DMS114 treated with DMSO at 0.1 percent for 48 hours (cell line): ENCODE results near the gene ZNF385D.

Experiments
- DNase-seq: peaks from one replicate; lab custom pipeline; 2025; ENCODE audit not compliant: unreplicated experiment; lab: John Stamatoyannopoulos, UW

ZNF385D gene, protein sequence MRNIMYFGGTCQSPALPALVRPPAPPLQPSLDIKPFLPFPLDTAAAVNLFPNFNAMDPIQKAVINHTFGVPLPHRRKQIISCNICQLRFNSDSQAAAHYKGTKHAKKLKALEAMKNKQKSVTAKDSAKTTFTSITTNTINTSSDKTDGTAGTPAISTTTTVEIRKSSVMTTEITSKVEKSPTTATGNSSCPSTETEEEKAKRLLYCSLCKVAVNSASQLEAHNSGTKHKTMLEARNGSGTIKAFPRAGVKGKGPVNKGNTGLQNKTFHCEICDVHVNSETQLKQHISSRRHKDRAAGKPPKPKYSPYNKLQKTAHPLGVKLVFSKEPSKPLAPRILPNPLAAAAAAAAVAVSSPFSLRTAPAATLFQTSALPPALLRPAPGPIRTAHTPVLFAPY

DNA sequence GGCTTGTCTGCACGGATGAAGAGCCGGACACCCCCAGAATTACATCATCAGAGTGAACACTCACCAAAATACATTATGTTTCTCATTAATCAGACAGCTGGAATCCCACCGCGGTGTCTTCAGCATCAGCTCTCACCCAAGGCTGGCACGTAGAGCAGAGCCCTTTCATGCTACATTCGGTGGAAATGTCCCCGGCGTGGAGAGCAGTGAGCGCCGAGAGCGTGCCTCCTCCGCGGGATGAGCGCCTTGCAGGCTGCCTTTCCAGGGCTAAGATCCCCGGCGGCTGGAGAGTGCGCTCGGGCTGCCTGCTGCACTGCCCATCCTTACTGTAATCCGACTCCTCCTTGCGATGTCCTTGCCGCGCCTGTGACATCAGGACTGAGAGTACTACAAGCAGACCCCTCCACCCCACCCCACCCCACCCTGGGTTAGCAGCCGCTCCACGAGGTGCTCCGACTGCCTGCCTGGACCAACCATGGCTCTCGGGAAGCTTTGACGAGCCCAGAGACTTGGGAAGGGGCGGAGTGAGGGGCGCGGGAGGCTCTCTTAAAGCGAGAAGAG, at the start of gene ZNF385D:
TSS of gene ZNF385D (minus strand) at position 380 of the 561 bp plus-strand sequence. CDS start at position 86, 294 bp downstream.
- DNase-seq = no peak

DNA sequence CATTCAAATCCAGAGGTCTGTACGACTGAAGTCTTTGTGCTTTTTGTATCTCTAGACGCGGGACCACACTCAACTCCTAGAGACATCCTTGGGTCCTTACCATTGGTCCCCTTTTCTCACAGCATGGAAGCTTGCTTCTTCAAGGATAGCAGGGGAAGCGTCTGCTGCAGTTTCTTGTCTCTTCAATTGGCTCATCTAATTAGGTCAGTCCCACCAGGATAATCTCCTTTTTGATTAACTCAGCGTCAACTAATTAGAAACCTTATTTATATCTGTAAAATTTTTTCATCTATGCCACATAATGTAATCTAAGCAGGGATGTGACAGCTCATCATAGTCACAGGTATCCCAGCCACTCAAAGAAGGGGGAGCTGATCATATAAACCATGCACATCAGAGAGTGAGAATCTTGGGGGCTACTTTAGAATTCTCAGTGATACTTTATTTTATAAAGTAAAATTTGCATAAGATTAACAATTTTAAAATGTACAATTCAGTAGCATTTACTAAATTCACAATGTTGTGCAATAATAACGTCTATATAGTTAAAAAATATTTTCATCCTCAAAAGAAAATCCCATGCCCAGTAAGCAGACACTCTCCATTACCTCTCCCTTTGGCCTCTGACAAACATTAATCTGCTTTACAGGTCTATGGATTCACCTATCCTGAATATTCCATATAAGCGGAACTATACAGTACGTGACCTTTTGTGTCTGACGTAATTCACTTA, 47.5 kb upstream of the ZNF385D start:
- DNase-seq = no peak

DNA sequence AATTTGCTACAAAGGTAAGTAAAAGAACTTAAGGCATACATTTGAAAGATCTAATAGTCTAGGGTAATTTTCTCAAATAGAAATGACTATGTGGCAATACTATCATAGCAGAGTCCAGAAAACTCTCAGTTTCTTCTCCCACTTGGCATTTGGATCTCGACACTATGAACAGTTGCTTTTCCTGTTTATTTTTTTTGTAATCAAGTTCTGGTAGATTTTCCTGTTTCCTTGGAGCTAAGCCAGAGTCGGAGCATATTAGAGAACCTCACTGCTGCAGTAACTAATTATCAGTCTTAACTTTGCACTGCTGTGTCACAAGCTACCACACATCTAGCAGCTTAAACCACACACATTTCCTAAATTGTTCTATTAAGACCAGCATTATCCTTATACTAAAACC, 44.9 kb upstream of the ZNF385D start:
- no peak for DNase-seq

DNA sequence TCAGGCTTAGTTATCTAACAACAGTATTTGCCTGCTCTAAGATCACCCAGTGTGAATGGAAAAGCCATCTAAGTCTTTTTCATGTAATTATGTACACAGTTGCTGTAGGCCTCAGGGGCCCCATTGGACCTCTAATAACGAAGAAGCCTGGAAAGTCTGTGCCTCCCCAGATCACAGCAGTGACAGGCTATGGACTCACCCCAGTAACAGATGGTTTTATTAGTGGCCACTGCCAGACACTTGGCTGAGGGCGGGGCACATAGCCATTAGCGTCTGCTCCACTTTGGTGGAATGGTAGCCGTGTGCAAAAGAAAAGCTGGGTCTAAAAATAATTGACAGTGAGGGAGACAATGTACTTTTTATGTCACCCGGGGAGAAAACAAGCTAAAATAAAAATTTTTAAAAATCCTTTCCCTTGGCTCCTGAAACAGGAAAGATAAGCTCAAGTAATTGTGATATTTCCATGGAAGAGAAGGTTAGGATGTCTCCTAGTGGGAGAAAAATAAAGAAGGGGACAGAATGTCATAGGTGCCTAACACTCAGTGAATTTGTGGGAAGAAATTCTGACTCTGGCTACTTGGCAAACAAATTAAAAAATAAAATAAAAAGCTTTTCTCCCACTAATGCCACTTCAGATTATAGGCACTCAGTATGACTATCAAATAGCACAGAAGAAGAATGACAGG, 44.3 kb upstream of the ZNF385D start:
- no peak for DNase-seq

DNA sequence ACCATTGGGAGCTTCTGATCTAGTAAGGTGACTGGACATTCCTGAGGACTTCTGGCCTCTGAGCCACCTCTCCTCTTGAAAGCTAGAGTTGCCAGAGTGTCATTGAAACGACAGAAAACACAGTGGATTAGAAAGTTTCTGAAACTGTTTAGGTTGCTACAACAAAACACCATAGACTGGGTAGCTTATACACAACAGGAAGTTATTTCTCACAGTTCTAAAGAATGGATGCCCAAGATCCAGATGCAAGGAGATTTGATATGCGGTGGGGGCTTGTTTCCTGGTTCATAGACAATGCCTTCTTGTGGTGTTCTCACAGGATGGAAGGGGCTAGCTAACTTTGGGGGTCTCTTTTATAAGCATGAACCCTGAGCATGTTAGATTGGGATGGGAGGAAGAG, 43.3 kb upstream of the ZNF385D start:
- no peak for DNase-seq

DNA sequence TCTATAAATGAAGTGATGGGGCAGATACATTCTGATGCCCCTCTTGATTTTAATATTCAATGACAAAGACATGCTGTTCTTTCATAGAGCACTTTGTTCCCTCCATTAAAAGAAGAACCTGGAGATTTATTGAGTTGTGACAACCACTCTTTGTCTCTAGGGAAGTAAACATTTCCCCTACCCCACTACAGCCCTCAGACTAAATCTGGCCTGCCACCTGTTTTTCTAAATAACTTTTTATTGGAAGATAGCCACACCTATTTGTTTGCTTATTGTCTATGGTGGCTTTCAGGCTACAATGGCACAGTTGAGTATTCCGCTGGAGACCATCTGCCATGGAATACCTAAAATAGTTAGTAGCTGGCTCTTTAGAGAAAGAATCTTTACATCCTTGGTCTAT, 41.2 kb upstream of the ZNF385D start:
- DNase-seq = no peak

DNA sequence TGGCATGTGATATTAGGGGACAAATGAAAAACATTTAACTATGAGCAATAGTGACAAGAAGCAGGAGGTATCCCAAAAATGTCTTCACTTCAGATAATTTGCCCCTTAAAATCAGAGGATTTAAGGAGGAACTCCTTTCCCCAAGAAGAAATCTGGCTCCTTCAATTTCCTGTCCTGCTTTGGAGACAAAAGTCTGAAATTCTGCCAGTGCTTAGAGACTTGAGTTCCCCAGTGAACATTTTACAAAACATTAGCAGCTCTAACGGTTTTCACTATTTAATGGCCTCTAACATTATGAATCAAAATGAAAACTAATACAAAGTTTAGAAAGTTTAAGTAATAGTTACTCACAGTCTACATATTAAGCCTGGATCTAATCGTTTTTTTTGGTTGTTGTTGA, 40.3 kb upstream of the ZNF385D start:
- no peak for DNase-seq

DNA sequence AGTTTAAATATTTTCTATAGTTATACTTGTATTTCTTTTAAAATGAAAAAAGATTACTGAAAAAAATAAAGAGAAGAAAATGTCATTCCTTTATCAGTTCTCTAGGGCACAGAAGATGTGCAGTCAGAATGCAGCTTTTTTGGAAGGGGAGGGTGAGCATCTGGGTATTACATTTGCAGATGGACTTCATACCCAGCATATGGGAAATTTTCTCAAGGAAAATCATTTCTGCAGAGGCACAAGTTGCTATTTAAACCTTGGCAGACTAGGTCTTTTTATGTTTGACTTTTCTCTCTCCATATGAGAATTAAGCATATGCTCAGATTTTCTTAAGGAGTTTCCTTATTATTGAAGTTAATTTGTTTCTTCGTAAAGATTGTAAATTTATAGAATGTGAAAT, 39.5 kb upstream of the ZNF385D start:
- DNase-seq = no peak

DNA sequence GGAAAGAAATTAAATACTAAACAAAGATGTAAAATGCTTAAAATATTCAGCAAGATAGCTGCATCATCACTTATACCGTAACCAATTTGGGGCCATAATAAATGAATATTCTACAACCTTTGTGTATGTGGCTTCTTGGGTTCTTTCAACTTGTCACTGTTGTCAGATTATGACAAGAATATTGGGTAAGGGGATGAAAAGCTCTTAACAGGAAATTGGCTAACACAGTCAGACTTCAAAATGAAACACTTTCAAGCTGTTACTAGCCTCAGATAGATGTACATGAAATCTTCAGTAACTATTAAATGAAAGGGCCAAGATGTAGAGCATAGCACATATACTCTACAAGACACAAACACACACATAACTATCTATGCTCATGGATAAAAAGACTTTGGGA, 38.7 kb upstream of the ZNF385D start:
- DNase-seq = no peak

DNA sequence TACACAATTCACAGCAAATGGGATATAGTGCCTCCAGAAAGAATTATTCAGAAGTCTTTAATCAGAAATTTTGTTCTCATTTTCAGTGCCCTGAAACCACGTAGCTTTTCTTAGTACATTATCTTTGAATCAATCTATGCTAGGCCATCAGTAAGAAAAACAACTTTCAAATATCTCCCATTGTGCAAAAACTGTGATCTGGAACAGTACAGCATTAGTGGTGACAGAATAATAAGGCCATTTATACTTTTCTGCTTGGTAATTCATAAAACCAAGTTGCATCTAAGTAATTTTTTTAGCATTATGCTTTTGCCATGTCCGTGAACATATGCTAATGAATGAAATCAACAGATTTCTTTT, 35.4 kb upstream of the ZNF385D start:
- no peak for DNase-seq

DNA sequence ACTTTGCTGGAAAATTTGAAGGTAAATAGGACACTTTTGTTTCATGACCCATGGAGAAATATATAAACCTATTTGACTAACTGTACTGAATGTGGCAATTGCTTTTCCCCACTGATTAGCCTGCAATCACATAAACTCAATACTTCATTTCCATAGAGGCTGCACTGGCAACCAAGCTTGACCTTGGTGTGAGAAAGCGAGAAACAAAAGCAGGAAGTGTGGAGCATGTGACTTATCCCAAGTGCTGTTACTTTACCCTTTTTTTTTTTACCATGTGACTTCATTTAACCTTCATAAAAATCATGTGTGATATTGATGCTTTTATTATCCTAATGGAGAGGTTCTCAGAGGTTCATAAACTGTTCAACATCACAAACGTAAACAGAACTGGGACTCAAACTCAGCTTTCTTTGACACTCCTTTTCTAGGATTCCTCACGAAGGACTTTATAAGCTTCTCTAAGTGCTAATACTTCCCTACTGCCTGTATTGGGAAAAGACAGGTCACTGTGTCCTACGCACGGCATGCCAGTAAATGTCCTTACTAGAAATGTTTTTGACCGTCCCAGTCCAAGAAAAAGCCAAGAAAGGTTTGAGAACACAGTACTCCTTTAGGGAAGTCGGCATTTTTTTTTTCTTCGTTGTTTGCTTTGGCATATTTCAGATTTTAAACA, 34.9 kb upstream of the ZNF385D start:
- no peak for DNase-seq

DNA sequence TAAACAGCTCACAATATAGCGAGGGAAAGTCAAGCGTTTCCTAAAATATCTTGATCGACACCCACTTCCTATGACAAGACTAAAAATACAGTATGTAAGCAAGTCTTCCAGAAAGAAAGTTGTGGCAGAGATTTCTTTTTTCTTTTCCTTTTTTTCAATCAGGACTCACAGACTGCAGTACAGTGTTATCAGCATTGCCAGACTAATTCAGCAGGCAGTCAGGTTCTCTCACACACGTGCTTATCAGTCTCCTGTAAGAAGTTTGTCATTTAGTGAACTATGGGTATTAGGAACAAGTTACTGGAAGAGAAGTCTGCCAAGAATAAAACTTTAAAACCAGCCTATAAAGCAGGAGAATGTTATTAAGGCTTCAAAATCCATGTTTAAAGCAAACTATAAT, 32.8 kb upstream of the ZNF385D start:
- DNase-seq = no peak

DNA sequence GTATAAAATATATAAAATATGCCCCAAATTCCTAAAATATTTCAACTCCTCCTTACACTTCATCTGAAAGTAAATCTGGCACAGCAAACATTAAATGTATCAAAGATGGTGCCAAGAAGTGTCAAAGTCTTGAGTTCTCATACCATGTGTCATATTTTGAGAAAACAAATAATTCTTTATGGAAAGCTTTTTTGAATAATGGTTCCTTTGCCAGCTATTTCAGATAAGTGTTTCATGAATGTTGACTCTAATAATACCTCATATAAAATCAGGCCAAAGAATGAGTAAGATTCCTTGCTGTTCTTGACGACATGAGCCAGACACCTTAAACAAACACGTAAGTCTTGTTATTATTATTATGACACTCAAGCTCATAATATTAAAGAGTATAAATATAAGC, 30.3 kb upstream of the ZNF385D start:
- no peak for DNase-seq

DNA sequence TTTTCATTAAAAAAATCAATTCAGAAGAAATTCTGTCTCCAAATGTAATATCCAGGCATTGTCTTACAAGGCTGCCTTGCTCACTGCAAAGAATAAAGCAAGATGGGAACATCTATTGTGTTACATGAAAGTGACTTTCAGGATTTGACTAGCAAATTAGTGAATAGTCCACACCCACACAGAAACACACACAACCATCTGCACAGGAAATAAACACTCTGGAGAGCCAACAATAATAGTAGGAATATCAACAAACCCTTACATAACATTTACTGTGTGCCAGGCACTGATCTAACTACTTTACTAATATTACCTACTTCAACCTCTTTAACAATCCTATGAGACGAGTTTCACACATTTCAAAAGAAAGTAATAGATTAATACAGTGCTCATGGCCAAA, 28.9 kb upstream of the ZNF385D start:
- no peak for DNase-seq

DNA sequence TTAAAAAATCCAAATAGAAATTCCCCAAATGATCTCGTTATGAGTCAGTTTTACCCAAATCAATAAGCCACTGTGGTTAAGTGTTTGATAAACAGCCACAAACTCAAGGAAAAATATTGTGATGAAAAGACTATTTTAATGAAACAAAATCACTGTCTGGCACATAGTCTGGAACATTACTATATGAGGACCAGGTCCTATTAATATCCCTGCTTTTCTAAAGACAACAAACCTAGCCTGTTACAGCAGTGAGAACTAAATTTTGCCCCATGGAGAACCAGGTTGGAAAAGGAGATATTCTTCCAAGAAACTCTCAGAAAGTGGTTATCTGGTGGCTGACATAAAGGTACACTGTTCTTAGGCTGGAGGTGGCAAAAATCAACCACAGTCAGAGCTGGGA, 27.7 kb upstream of the ZNF385D start:
- no peak for DNase-seq

DNA sequence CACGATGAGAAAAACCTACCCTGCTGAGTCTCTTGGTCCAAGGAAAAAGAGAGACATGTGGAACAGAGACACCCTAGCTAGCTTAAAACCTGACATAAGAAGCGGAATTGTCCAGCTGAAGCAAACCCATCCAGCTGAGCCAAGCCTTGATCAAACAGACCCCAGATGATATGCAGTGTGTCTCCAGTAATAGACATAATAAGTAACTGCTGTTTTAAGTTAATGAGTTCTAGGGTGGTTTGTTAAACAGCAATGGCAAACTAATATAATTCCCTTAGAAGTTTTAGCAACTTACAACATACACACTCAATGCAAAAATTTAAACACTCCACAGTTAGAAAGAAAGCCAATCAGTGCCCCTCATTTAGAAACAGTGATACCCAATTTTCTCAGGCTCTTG, 26.8 kb upstream of the ZNF385D start:
- DNase-seq = no peak

DNA sequence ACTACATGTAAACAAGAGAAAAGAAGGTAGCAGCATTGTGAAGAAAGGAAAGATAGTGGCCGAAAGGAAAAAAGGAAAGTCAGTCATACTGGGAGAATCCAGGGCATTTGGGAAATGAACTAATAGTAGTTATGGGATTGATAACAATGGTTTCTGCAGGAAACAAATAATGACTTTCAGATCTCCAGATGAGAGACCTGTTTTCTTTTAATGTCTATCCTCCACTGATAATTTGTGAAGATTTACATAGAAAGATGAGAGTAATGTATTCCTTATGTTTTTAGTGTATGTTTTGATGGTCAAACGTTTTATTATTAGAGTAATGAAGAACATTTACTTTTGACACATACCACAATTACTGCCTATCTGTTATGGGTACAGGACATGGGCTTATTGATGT, 15.0 kb upstream of the ZNF385D start:
- no peak for DNase-seq

DNA sequence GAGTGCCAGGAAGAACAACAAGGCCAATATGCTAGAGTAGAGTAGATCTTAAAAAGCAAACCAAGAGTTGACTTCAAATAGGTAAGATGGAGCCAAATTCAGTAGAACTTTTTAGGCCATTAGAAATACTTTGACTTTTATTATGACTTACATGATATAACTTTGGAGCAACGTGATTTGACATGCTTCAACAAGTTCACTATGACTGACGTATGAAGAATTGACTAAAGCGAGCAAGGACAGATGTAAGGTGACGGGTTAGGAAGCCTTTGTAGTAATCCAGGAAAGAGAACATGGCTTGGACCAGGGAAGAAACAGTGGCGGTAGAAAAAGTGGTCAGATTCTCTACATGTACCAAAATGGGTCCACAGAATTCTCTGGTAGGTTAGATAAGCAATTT, 4.9 kb upstream of the ZNF385D start:
- no peak for DNase-seq

DNA sequence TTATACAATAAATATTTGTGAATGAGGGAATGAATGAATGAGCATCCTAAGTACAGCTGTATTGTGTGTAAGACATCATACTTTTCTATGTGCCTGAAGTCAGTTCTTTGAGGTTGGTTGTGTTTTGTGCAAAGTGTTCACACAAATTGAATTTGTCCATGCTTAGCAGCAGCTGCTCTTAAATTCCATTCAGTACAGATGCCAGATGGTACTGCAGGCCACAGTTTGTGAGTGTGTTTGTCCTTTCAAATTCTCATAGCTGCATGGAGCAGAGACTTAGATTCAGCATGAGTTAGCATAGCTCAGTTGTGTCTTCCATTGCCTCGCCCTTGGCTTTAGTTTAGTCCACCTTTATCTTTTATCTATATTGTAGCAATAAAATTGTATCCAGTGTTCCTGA, 3.8 kb upstream of the ZNF385D start:
- DNase-seq = no peak

DNA sequence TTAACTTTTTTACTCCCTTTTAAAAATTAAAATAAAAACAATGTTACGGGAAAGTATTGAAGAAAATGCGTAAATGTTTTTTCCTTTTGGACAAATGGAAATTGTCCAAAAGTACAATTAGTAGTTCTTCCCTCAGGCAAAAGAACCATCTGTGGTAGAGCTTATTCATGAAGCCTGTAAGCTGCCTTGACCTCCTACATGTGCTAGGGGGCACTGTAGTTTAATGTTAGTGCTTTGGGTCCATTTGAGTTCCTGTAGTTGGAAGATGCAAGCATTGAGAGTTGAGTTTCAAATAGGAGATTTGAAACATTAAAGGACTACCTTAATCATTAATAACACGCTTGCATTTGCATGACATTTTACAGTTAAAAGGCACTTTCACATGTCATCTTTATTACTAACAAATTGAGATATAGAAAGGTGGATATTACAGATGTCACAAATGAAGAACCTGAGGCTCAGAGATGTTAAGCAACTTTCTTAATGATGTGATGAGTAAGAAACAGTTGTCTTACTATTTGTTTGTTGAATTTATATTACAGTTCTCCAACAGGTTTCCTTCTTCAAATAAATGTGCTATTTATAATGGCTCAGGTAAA, 1.8 kb upstream of the ZNF385D start:
- DNase-seq = no peak

DNA sequence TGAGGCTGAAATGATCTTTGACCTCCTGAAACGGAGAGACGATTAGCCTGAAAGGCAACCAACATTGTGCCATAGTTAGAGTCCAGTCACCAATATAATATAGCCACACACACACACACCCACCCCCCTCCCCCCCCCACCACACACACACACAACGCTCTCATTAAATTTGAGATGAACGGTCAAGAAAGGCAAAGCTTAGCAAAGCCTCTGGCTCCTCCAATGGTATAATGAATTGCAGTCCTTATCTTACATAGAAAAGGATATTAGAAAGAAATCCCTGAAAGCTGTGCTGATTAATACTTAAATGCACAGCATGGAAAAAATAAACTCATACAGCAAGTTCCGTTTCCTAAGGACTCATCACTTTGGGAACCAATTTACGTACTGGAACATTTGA, 876 bp upstream of the ZNF385D start:
- DNase-seq = no peak
